AG09319 (cell line): ENCODE results near the gene PIPOX.

Experiments
- DNase-seq: peaks from one replicate; pipeline ENCODE4 v3.0.0-alpha.2; 2010; ENCODE audit warnings: low read depth; ENCODE audit errors: extremely low read depth
- CTCF ChIP-seq: IDR thresholded peaks from 2 replicates; pipeline ENCODE4 v1.5.1; 2011; ENCODE audit warnings: low read depth, mild to moderate bottlenecking, inconsistent platforms, low read length, moderate library complexity

Gene PIPOX

GRCh38 chr17:29042679-29043538, at the start of gene PIPOX:
PIPOX (plus strand) TSS chr17:29043141; CDS start chr17:29043226, 85 bp downstream.
- no peak; the same call in none of the 2 replicates for TF ChIP-seq CTCF
- DNase-seq = no peak

GRCh38 chr17:28993645-28994426, 49.1 kb upstream of the PIPOX start:
- no peak for TF ChIP-seq CTCF
- no peak for DNase-seq

- TF ChIP-seq CTCF = no peak
These were observed 46.3 kb upstream of the PIPOX start for GRCh38 chr17:28996554-28997096.

GRCh38 chr17:28997806-28998205, 45.1 kb upstream of the PIPOX start:
- no peak for TF ChIP-seq CTCF
- DNase-seq = no peak

More at GRCh38 chr17:28996554-28997096, 46.3 kb upstream of the PIPOX start:
- DNase-seq = no peak

GRCh38 chr17:28999206-28999605, 43.7 kb upstream of the PIPOX start:
- DNase-seq = no peak
- no peak for TF ChIP-seq CTCF

- no peak for DNase-seq
- no peak for TF ChIP-seq CTCF
These were observed 42.0 kb upstream of the PIPOX start for GRCh38 chr17:29000973-29001372.

GRCh38 chr17:29002811-29003210, 40.1 kb upstream of the PIPOX start:
- DNase-seq = no peak
- TF ChIP-seq CTCF = no peak
